Measurements from ENCODE around the gene OOEP. TPM values are rescaled to one million over a fixed set of nuclear protein-coding genes. Genes with fewer than 3 reads are reported as not detected.
"Not testable (repeated sequence)": the region's sequence is repeated elsewhere in the genome, so short reads cannot be mapped to it uniquely, and the experiment has no call there.

OOEP gene
- total RNA-seq, 1 experiment from 2014 or later = not detected

DNA sequence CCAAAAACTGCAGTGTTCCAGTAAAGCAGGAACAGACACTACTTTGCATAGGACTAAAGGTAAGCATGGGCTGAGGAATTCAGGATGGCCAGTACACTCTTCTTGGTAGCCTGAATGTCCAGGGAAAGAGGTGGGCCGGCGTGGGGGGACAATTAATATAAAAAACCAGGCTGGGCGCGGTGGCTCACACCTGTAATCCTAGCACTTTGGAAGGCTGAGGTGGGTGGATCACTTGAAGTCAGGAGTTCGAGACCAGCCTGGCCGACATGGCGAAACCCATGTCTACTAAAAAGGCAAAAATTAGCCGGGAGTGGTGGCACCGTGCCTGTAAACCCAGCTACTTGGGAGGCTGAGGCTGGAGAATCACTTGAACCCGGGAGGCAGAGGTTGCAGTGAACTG lies 11.8 kb upstream of the OOEP start:
- H3K27me3 ChIP-seq; H3K27ac ChIP-seq; H3K9me3 ChIP-seq (replicated peaks); H3K4me3 ChIP-seq; H3K36me3 ChIP-seq; DNase-seq; H3K4me1 ChIP-seq: not testable (repeated sequence)

DNA sequence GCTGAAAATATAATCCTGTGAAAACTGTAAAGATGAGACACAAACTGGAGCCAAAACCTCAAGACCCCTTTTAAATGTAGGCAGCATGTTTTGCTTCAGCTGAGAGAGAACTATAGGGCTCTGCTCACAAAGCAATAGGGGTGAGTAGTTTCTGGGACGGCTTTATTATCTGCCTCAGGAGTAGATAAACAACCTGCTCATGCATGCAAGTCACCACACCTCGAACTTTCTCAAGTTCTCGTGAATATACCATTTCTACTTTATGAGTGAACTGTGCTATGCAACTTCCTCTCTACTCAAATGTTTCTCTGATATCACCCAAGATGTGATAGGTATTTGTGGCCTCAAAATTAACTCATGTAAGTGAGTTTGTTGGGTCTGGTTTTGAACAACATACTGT lies 7.5 kb upstream of the OOEP start:
- no peak overlapping the region for H3K27ac ChIP-seq
- no peak for DNase-seq
- no peak overlapping the region for H3K4me3 ChIP-seq

DNA sequence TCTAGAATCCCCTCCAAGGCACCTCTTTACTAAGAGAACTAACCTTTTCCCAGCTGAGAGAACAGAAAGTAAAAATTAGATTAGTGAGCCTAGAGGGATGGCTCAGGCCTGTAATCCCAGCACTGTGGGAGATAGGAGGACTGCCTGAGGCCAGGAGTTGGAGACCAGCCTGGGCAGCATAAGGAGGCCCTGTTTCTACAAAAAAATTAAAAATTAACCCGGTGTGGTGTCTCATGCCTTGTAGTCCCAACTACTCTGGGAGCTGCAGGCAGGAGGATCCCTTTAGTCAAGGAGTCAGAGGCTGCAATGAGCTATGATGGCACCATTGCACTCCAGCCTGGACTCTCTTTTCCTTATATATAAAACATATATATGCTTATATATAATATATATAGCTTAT lies 5.5 kb upstream of the OOEP start:
- Histone ChIP-seq H3K9me3 (replicated peaks) (no peaks in the 10 kb centered on the region), H3K27me3 (no peaks in the 10 kb centered on the region), H3K27ac (no peak overlapping the region), H3K4me1 (no peaks in the 10 kb centered on the region), H3K4me3 (no peak overlapping the region), H3K36me3 (no peaks in the 10 kb centered on the region)
- DNase-seq = no peak

More for the DNA sequence above, 7.5 kb upstream of the OOEP start:
- Histone ChIP-seq H3K27me3 (no peaks in the 10 kb centered on the region), H3K9me3 (replicated peaks) (no peaks in the 10 kb centered on the region), H3K36me3 (no peaks in the 10 kb centered on the region), H3K4me1 (no peaks in the 10 kb centered on the region)

DNA sequence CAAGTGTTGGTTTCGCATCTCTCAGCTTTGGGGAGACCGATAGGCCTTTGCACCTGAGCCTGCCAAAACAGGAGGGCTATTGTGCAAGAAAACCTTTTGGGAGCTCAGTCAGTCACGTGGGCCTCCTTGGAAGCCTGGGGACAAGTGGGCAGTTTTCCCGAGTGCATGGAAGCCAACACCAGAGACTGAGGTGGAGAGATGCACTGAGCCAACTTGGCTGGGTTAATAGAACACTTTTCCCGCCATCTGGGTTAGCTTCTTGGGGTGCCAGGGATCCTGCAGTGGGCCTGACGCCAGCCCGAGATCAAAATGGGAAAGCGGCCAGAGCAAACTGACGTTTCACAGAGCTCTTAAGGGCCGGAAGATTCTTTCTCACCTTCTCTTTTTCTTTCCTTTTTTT lies 2.8 kb upstream of the OOEP start:
- Histone ChIP-seq H3K4me1 (no peaks in the 10 kb centered on the region), H3K27ac (no peak overlapping the region), H3K4me3 (no peak overlapping the region), H3K27me3 (no peaks in the 10 kb centered on the region), H3K9me3 (replicated peaks) (no peaks in the 10 kb centered on the region), H3K36me3 (no peaks in the 10 kb centered on the region)
- DNase-seq = no peak

DNA sequence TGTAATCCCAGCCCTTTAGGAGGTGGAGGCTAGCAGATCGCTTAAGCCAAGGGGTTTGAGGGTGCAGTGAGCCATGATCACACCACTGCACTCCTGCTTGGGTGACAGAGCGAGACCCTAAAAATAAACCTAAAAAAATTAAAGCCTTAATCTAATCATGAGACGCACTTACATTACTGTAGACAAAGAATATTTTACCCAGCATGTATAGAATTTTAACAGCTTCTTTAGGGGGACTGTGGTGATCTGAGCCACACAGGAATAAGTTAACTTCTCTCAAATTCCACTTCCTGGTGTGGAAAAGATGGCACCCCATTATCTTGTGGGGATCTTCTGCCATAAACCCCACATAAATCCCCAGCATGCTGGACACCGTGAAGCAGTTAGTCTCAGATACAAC lies 2.3 kb upstream of the OOEP start:
- no peaks in the 10 kb centered on the region for H3K4me1 ChIP-seq
- H3K27me3 ChIP-seq = no peaks in the 10 kb centered on the region
- H3K36me3 ChIP-seq = no peaks in the 10 kb centered on the region
- H3K27ac ChIP-seq = no peak overlapping the region
- no peaks in the 10 kb centered on the region for H3K9me3 ChIP-seq (replicated peaks)
- no peak for DNase-seq
- no peak overlapping the region for H3K4me3 ChIP-seq

DNA sequence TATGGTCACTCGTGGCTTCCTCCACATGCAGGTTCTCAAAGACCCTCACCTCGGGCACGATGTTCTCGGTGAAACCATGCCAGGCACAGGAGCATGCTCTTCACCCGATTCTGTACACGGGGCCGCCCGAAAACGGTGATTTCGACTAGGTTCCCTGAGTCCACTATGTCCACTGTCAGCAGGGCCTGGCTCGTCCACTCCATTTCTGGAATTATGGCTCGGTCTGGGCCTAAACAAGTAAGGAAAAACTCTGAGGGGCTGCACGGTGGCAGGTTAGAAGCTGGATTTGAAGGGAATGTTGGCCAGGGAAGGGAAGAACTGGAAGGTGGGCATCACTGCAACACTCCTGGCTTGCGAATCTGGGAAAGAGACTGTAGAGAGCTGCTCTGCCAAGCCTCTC lies 540 bp downstream of the OOEP start:
- H3K27me3 ChIP-seq = no peaks in the 10 kb centered on the region
- no peak for DNase-seq
- no peaks in the 10 kb centered on the region for H3K9me3 ChIP-seq (replicated peaks)
- no peaks in the 10 kb centered on the region for H3K4me1 ChIP-seq
- H3K27ac ChIP-seq = no peak overlapping the region
- H3K4me3 ChIP-seq = no peak overlapping the region
- H3K36me3 ChIP-seq = no peaks in the 10 kb centered on the region

DNA sequence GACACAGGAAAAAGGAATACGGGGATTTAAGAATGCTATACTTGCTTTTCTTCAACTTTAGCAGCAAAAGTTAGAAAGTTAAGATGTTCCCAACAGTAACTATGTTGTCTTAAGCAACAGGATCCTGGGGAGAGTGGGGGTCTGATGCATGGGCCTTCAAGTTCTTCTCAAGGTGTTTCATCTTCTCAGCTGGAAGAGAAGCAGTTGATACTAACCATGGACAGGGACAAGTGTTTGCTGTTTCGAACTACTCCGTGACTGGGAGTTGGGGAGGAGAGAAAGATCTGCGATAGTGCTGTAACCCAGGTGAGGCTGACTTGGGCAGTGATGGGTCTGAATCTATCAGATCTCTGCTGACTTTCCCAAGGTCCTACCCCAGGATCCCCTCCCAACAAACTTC lies 1.0 kb downstream of the OOEP start:
- H3K36me3 ChIP-seq = no peaks in the 10 kb centered on the region
- H3K27ac ChIP-seq = no peak overlapping the region
- H3K4me3 ChIP-seq = no peak overlapping the region
- no peaks in the 10 kb centered on the region for H3K9me3 ChIP-seq (replicated peaks)
- DNase-seq = no peak
- H3K4me1 ChIP-seq = no peaks in the 10 kb centered on the region
- no peaks in the 10 kb centered on the region for H3K27me3 ChIP-seq

DNA sequence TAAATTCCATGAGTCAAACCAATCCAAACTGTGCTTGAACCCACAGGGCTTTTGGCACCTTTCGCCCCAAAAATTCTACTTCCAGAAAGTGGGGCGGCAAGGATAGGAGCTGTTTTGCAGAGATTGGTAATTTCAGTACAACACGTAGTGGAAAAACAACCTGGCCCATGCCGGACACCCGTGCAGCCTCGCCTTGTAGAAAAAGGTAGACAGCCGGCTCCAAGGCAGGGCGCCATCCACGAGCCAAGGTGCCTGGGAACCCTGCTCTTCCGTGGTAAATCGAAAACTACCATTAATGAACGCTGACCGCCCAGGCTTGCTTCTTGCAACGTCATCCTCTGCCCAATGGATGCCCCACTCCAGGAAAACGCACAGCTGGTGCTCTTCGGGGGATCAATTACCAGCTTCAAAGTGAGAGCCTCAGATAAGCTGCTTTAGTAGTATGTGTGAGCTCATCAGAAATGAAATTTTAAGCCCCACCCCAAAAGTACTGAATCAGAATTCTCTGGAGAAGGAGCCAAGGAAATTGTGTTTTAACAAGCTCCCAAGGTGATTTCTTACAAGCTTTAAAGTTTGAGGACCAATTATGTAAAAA lies 1.8 kb downstream of the OOEP start:
- Histone ChIP-seq H3K4me3 (no peak overlapping the region), H3K9me3 (replicated peaks) (no peaks in the 10 kb centered on the region), H3K27me3 (no peaks in the 10 kb centered on the region), H3K36me3 (no peaks in the 10 kb centered on the region), H3K27ac (no peak overlapping the region), H3K4me1 (no peaks in the 10 kb centered on the region)
- no peak for DNase-seq

DNA sequence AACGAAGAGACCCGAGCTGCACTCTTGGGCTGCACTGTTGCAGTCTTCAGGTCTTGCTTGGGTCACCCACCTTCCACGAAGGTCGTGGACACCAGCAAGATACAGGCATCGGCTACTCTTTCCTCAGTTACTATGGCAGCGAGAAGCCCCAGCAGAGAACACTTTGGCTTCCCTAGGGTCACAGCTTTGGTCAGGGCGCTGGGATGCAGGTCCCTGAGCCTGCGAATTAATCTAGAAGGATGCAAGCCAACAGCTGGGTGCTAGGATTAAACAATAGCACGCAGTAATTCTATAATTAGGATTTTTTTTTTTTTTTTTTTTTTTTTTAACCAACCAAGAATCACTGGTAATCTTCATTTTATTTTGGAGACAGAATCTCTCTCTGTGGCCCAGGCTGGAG lies 5.1 kb downstream of the OOEP start:
- no peaks in the 10 kb centered on the region for H3K9me3 ChIP-seq (replicated peaks)
- H3K27me3 ChIP-seq = no peaks in the 10 kb centered on the region

DNA sequence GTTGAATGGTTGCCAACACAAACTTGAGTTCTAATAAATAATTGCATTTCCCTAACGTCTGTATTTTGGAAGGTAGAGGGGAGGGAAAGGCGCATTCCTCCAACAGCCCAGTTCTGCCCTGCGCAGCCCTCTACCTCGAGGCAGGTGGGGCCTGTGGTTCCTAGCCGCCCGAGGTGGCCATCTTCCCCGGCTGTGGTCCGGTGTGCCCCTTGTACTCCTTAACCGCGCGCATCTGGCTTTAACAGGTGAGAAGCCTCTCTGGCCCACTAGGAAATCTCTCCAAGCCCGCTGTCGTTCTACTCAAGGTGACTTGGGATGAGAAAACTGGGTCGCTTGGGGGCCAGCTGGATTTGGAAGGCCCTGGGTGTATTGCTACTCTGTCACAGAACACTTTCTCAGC lies 5.6 kb downstream of the OOEP start:
- H3K4me1 ChIP-seq = no peaks in the 10 kb centered on the region
- no peak overlapping the region for H3K27ac ChIP-seq
- H3K4me3 ChIP-seq = no peak overlapping the region
- DNase-seq = no peak
- H3K36me3 ChIP-seq = no peaks in the 10 kb centered on the region
- H3K27me3 ChIP-seq = no peaks in the 10 kb centered on the region
- H3K9me3 ChIP-seq (replicated peaks) = no peaks in the 10 kb centered on the region

More for the DNA sequence above, 5.1 kb downstream of the OOEP start:
- Histone ChIP-seq H3K27ac (no peak overlapping the region), H3K36me3 (no peaks in the 10 kb centered on the region), H3K4me3 (no peak overlapping the region), H3K4me1 (no peaks in the 10 kb centered on the region)
- DNase-seq = no peak

DNA sequence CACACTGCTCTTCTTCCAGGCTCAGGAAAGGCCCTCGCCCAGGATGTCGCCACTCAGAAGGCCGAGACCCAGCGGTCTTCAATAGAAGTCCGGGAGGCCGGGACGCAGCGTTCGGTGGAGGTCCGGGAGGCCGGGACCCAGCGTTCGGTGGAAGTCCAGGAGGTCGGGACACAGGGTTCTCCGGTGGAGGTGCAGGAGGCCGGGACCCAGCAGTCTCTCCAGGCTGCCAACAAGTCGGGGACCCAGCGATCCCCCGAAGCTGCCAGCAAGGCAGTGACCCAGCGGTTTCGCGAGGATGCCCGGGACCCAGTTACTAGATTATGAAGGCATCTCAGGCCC lies 6.2 kb downstream of the OOEP start:
- DNase-seq = no peak
- no peaks in the 10 kb centered on the region for H3K36me3 ChIP-seq
- H3K27ac ChIP-seq = no peak overlapping the region
- H3K9me3 ChIP-seq (replicated peaks) = no peaks in the 10 kb centered on the region
- no peaks in the 10 kb centered on the region for H3K4me1 ChIP-seq
- no peaks in the 10 kb centered on the region for H3K27me3 ChIP-seq
- H3K4me3 ChIP-seq = no peak overlapping the region

DNA sequence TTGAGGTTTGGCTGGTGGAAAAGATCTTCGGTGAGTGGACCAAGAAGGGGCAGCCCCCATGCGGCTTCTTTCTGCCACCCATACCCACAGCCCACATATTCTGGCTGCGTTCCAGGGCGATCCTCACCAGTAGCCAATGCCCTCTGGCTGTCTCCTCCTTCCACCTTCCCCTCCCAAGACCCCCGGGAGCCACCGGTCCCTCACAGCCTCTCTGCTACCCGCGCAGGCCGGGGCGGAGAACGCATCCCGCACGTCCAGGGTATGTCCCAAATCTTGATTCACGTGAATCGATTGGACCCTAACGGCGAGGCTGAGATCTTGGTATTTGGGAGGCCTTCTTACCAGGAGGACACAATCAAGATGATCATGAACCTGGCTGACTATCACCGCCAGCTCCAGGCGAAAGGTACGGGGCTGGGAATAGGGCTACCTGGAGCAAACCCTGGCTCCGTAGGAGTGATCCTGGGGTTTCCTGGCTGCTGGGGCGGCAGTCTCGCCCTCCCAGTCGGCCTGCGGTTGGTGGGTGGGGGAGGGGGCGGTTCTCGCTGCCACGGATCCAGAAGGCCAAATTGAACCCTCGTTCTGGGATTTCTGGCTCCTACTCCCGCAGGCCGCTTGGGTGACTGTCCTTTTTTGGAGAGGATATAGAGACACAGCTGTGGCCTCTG lies 6.7 kb downstream of the OOEP start:
- DNase-seq = no peak
- Histone ChIP-seq H3K4me1 (no peaks in the 10 kb centered on the region), H3K36me3 (no peaks in the 10 kb centered on the region), H3K9me3 (replicated peaks) (no peaks in the 10 kb centered on the region), H3K4me3 (no peak overlapping the region), H3K27me3 (no peaks in the 10 kb centered on the region), H3K27ac (no peak overlapping the region)

DNA sequence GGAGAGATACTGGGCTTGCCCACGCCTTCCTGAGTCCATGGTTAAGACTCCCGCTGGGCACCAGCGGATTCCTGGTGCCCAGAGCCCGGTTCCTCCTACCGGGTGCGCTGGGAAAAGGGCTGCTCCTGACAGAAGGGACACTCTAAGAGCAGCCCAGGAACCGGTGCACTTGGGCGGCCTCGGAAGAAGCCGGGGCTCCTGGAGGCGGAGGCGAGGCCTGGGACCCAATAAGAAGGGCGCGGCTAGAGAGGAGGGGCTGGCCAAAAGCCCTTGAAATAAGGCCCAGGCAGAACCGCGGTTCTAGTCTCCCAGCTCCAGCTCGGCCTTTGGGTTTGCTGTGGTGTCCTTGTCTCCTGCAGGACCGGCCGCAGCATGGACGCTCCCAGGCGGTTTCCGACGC lies 7.3 kb downstream of the OOEP start, which contains the start of gene KHDC3L:
Gene KHDC3L, plus strand, starts transcription at position 301 of the 400 bp plus-strand sequence. Its CDS starts 72 bp downstream, at position 373.
- no peak for DNase-seq
- Histone ChIP-seq H3K4me3 (no peak within 1 kb of the TSS), H3K27ac (no peak within 1 kb of the TSS), H3K27me3 (no peaks in the 10 kb centered on the region), H3K9me3 (replicated peaks) (no peaks in the 10 kb centered on the region), H3K4me1 (no peaks in the 10 kb centered on the region), H3K36me3 (no peaks in the 10 kb centered on the region)

DNA sequence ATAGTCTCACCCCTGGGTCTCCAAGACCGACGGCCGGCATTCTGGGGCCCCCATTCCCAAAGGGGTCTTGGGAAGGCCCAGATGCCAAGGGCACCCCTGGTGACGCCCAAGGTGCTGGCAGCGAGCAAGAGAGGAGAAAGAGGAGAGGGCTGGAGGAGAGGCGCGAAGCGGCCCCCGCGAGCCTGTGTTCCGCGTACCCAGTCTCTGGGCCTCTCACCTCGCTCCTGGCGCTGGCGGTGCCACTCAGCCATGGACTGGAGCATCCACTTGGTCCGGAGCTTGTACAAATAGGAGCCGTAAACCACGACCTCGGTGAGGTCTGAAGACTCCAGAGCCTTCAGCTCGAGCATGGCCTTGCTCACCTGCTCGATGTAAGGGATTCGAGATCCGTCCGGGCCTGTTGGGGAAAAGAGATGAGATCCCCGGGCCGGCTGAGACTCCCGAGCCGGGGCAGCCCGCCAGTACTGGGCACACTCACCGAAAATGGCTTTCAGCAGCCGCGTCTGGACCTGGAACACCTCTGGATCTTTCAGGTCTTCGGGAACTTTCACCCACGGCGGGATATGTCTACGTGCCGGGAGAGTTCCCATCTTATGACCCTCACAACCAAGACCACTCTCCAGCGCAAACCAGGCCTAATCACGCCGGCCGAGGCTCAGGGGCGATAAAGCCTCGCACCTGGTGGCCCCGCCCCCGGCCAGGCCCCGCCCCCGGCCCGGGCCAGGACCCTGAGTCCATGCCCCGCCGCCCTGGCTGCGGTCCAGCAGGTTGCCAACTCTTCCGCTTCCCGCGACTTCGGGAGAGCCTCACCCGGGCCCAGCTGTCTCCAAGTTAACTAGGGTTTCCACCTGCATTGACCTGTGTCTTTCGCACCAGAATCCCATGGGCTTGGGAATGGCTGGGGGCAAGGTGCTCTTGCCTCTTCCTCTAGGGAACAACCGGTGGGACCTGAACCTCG lies 15.8 kb downstream of the OOEP start, which contains the start of gene DPPA5:
Gene DPPA5, minus strand, starts transcription at position 641 of the 958 bp plus-strand sequence. Its CDS starts 51 bp downstream, at position 590.
- H3K27me3 ChIP-seq = no peaks in the 10 kb centered on the region
- H3K27ac ChIP-seq = no peak within 1 kb of the TSS
- no peak within 1 kb of the TSS for H3K4me3 ChIP-seq
- no peaks in the 10 kb centered on the region for H3K9me3 ChIP-seq (replicated peaks)
- no peak for DNase-seq
- H3K4me1 ChIP-seq = no peaks in the 10 kb centered on the region
- no peaks in the 10 kb centered on the region for H3K36me3 ChIP-seq

DNA sequence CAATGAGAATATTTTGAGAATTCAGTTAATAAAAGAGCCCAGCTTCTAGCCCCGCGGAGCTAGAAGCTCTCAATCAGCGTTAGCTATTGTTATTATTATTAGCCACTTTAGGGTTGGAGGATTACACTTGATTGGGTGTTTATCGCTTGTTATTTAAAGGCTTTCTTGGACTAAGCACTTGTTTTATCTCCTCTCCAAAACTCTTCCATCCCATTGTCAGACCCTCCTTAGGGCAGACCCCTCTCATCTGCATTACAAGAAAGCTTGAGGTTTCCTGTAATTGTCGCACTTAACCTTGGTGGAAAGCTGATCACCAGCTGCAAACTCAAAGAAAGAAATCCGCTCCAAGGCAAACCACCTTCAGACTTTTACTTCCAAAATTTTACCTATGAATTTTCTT lies 20.4 kb downstream of the OOEP start:
- no peak for DNase-seq
- H3K4me1 ChIP-seq = no peaks in the 10 kb centered on the region
- H3K9me3 ChIP-seq (replicated peaks) = no peaks in the 10 kb centered on the region
- no peaks in the 10 kb centered on the region for H3K27me3 ChIP-seq
- no peaks in the 10 kb centered on the region for H3K36me3 ChIP-seq
- no peak overlapping the region for H3K4me3 ChIP-seq
- H3K27ac ChIP-seq = no peak overlapping the region

All from SJCRH30 (cell line).